GM12875 (cell line): ENCODE data around the gene POPDC3.

Experiments used
- H3K4me3 ChIP-seq: one replicate; pipeline ENCODE4 v1.5.1; 2011; ENCODE audit warnings: low read depth, low read length, control low read depth
- CTCF ChIP-seq: IDR thresholded peaks from 2 replicates; pipeline ENCODE4 v1.5.1; 2011; ENCODE audit warnings: low read depth, mild to moderate bottlenecking, control low read depth, inconsistent platforms, low read length, moderate library complexity, borderline replicate concordance; ENCODE audit not compliant: insufficient read depth

POPDC3 gene

DNA sequence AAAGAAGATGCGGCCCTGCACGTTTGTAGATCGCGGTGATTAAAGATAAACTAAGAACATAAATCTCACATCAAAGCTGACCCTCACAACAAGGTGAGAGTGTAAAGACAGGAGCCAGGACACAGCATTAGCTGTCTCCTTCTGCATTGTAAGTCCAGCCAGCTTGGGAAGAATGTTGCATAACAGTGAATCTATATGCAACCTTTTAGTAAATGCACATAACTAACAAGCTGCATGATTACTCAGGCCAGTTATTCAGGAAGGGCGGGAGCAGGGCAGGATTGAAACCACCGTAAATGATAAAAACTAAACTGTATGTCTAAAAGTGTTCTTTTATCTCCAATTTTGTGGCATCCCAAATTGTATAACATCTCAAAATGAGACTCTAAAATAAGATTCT, 57.1 kb downstream of the POPDC3 start:
- no peak overlapping the region for H3K4me3 ChIP-seq
- TF ChIP-seq CTCF = no peak

DNA sequence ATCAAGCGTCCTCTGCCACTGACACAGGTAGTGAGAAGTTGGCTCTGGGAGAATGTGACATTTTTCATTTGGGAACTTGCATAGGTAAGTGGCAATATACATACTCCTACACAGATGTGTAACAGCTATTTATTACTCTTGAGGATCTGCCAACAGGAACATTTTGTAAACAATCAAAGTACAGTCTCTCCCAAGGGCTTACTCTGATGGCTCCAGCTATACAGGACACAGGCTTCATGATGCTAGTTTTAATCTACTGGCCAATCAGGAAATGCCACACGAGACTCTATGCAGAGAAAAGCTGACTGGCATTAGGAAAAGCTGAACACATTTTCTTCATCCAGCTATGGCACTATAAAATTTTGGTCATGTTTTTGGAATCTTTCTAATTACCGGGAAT, 57.8 kb downstream of the POPDC3 start:
- TF ChIP-seq CTCF = no peak
- H3K4me3 ChIP-seq = no peak overlapping the region

DNA sequence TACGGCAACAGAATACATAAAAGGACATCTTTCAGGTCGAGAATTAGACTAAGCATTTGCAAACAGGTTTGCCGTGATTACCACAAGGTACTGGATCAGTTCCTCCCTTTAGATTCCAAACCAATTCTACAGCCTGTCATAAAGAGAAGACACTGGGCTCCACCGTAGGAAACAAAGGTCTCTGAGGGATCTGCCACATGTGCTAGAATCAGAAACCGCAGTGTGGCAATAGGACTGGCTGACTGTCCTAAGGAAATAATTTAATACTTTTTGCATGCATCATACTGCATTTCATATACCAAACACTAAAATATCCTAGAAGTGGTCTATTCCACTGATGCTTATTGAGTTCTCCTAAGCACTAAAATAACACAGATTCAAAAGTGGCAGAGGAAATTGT, 59.2 kb downstream of the POPDC3 start:
- H3K4me3 ChIP-seq = no peak overlapping the region
- no peak for TF ChIP-seq CTCF

DNA sequence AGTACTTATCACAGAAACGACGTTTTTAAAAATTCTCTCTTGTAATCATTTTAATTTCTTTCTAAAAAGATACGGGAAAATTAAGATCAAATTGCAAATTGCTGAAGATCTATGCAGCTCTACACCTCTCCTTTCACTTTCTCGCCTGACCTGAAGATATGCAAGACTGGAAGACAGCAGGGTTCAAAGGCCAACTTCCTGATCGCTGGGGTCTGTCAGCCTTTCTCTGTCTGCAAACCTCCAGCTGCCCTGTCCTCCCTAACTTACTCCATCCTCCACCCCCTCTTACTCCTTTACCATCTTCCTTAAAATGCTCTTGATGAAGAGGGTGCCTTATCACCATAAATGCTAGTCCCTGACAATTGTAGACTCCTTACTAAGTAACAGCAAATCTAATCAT, 63.7 kb downstream of the POPDC3 start:
- TF ChIP-seq CTCF = no peak
- H3K4me3 ChIP-seq = no peak overlapping the region

DNA sequence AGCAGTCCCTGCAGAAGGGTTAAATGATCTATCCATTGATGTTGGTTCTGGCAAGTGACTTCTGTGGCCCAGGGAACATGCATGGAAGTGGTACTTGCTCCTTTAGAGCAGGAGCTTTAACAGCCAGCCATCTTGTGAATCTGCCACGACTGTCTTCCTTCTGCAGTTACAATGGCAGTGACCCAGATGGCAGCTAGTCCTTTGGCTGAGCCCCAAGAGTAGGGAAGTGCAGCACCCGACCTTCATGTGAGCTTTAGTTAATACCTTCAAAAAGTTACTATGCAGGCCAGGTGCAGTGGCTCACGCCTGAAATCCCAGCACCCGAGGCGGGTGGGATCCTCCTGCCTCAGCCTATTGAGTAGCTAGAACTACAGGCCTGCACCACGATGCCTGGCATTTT, 66.4 kb downstream of the POPDC3 start:
- H3K4me3 ChIP-seq = no peak overlapping the region
- no peak for TF ChIP-seq CTCF

DNA sequence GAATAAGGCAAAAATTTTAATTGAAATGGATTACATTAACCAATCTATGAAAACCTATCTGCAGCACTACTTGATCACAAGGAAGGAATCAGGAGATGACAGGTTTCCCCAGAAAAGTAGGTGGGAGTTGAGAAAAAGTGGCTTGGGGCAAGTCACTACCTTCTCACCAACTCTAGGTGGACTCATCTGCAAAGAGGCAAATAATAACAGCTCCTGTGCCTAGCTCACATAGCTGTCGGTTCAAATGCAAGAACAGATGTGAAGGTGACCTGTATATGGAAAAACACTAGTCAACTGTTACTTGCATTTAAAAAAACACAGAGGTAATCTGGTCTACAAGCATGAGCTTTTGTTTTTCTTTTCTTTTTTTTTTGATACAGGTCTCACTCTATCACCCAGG, 67.2 kb downstream of the POPDC3 start:
- no peak for TF ChIP-seq CTCF
- H3K4me3 ChIP-seq = no peak overlapping the region

DNA sequence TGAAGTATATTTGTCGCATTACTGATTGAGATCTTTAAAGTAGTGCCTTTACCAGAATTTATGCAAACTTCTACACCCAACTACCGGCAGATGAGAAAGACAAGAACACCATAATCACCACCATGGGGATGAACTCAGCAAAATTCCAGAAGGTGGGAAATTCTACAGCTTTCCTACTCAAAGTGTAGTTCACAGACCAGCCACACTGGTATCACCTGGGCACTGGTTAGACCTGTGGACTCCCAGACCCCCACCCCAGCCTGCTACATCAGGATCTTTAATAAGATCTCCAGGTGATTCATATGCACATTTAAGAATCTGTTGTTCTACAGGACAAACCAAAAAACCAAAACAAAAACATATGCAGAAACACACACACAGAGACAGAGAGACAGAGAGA, 67.9 kb downstream of the POPDC3 start:
- no peak overlapping the region for H3K4me3 ChIP-seq
- TF ChIP-seq CTCF = no peak
